NCI-H1092 treated with DMSO at 0.1 percent for 48 hours (cell line): ENCODE results near the gene IGF2R.
"Not testable (repeated sequence)": the region's sequence is repeated elsewhere in the genome, so short reads cannot be mapped to it uniquely, and the experiment has no call there.

Experiments
- DNase-seq: peaks from one replicate; lab custom pipeline; 2025; lab: John Stamatoyannopoulos, UW

Gene IGF2R

DNA sequence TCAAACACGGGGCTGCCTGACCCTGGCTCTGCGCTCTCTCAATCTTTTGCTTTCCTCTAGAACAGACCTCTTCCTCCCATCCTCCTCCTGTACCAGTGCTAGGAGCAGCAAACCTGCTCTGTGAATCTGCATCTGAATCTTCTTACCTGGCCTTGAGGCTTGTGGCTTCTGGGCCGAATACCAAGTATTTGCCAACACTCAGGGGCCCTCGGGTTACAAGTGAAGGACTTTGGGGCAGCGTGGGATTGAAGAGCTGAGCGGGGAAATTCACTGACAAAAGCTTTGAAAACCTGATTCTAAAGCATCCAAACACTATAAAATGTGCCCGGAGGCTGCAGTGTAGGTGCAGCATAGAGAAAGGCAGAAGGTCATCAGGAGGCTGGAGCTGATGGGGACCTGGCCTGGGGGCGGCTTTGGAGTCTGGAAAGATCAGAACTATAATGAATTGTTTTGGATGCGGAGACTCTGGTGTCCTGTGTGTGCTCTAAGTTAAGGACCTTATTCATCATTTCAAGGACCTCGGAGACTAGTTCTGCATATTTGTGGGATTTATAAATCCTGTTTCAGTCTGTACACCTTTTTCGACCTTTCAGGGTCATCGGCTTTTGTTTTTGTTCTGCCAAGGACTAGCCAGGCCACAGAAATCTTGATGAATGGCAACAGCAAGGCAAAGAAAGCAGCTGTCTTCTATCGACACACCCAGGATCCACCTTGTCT lies 16.4 kb upstream of the IGF2R start:
- no peak for DNase-seq

DNA sequence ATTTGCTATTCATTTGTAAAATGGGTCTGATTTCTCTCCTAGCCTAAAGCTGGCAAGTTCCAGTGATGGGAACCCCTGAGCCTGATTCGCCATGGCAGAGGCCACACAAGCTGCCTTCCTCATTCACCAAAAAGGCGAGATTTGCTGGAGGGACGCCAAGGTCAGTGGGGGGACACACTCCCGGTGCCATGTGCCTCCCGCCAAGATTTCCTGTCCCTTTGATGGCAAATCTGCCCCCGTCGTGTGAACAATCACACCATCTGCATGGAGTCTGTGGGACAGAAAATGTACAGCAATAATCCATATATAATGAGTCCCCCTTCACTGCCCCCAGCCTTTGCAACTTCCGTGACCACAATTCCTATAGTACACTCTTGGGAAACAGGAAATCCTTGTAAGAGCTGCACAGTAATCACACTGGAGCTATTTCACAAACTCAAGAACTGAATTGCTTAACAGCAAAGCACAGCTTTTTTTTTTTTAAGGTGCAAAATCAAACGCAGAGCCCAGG lies 15.7 kb upstream of the IGF2R start:
- peak; percentile 9 for DNase-seq

- DNase-seq: no peak
Measured at GRCh38 chr6:159955945-159956361, 12.9 kb upstream of the IGF2R start.

DNA sequence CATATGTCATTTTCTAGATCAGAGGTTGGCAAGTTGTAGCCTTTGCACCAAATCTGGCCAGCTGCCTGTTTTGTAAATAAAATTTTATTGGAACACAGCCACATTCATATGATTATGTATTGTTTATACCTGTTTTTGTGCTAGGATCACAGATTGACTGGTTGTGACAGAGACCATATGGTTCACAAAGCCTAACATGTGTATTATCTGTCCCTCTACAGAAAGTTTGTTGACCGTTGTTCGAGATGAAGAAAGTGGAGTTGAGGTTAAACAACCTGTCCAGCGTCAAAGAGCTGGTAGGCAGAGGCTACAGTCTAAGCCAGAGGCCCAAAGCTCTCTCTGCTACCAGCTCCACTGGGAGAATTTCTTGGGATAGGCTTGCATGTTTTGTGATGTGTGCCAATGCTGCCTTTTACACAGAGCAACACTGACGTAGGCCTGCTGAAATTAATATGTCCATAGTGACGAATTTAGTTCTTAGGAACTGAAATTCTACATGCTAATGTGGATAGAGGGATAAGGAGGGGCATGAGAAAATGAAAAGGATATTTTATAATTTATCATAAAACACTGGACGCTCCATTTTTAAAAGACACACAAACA lies 11.7 kb upstream of the IGF2R start:
- no peak for DNase-seq

DNA sequence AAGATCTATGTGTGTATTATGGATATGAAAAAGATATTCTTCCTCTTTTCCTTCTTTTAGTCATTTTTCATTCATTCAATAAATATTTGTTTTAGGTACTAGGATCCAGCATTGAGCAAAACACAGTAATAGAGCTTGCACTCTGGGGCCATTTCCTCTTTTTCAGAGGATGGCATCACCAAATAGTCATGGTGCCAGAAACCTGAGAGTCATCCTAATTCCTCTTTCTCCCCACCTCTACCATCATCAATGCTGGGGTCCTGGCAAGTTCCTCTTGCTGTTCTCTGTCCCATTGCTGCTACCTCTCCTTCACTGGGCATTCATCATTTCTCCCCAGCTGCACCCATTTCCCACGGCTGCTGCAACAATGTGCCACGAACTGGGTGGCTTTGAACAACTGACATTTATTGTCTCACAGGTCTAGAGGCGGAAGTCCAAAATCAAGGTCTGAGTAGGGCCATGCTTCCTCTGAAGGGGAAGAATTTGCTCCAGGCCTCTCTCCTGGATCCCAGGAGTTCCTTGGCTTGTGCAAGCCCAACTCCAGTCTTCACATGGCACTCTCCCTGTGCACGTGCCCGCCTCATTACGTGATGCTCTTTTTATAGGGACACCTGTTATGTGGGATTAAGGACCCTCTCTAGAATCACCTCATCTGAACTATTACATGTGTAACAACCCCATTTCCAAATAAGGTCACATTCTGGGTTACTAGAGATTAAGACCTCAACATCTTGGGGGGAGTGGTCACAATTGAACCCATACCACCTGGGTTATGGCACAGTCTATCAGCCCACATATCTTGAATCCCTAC lies 9.5 kb upstream of the IGF2R start:
- DNase-seq: no peak

DNA sequence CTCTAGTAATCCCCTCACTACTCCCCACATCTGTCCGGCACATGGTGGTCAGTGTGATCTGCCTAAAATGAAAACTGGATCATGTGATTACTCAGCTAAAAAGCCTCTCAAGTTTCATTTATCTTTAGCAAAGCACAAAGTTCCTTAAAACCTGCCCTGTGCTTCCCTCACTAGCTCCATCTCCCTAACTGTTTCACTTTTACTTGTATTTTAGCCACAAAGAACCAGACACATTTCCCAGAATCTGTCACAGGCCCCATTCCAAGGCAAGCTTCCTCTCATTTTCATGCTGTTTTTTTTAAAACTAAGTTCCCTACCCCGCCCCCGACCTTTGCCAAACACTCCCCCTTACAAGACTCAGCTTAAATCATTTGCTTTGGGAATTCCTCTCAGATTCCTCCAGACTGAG lies 8.9 kb upstream of the IGF2R start:
- DNase-seq: no peak

- DNase-seq: no peak
Measured at GRCh38 chr6:159960485-159960884, 8.4 kb upstream of the IGF2R start.

- no peak for DNase-seq
Measured at GRCh38 chr6:159961528-159961927, 7.4 kb upstream of the IGF2R start.

- no peak for DNase-seq
Measured at GRCh38 chr6:159963111-159963510, 5.8 kb upstream of the IGF2R start.

GRCh38 chr6:159964046-159964445 lies 4.8 kb upstream of the IGF2R start:
- DNase-seq: no peak

DNA sequence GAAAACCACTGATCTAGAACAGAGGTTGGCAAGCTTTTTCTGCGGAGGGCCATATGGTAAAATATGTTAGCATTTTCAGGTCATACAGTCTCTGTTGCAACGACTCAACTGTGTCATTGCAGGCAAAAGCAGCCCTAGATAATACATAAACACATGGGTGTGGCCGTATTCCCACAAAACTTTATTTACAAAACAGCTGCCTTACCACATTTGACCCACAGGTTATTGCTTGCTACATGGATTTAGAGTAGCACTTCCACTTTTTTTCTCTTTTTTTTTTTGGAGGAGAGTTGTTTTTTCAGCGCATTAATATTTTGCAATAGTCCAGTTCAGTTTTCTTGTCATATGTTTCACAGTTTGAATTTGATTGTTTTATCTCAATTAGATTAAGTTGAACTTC lies 2.5 kb upstream of the IGF2R start:
- no peak for DNase-seq

GRCh38 chr6:159966981-159967380 lies 1.9 kb upstream of the IGF2R start:
- DNase-seq: no peak

GRCh38 chr6:159967621-159968020 lies 1.3 kb upstream of the IGF2R start:
- DNase-seq: not testable (repeated sequence)

DNA sequence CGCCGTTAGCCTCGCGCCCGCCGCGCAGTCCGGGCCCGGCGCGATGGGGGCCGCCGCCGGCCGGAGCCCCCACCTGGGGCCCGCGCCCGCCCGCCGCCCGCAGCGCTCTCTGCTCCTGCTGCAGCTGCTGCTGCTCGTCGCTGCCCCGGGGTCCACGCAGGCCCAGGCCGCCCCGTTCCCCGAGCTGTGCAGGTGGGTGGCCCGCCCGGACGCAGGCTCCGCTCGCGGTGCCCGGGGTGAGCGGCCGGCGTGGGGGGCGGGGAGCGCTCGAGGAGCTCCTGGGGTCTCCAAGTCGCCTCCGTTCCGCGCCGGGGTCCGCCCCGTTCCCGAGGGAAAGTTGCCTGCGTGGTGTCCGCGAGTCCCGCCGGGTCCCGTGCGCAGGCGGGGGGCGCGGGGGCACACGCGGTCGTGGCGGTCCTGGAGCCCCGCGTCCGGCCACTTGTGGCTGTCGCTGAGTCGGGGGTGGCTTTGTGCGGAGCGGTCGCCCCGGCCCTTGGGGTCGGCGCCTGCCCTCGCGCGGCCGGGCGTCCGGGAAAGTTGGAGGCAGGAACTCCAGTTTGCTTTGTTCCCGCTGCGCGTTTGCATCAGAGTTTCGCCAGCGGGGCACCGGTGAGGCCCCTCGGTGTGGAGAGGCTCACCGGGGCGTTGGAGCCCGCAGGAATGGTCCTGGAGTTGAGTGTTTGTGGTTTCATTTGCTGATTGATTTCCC lies 476 bp downstream of the IGF2R start:
- DNase-seq: peak; percentile 64

- peak; percentile 63 for DNase-seq
Measured at GRCh38 chr6:159969921-159970320, 1.0 kb downstream of the IGF2R start.

DNA sequence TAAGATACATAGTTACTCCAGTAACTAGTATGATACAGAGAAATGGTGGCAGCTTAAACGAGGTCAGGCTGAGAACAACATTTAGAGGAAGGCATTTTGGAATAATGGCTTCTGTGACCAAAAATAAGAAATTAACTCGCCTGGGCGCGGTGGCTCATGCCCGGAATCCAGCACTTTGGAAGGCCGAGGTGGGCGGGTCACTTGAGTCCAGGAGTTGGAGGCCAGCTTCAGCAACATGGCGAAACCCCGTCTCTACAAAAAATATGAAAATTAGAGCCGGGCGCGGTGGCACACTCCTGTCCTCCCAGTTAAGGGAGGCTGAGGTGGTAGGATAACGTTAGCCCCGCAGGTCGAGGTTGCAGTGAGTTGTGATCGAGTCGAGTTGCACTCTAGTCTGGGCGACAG lies 1.8 kb downstream of the IGF2R start:
- DNase-seq: no peak

GRCh38 chr6:159971341-159972178 lies 2.7 kb downstream of the IGF2R start:
- no peak for DNase-seq

GRCh38 chr6:159972506-159973268 lies 3.8 kb downstream of the IGF2R start:
- no peak for DNase-seq

GRCh38 chr6:159973406-159973805 lies 4.5 kb downstream of the IGF2R start:
- DNase-seq: no peak

- DNase-seq: peak; percentile 21
Measured at GRCh38 chr6:159973951-159974350, 5.1 kb downstream of the IGF2R start.

DNA sequence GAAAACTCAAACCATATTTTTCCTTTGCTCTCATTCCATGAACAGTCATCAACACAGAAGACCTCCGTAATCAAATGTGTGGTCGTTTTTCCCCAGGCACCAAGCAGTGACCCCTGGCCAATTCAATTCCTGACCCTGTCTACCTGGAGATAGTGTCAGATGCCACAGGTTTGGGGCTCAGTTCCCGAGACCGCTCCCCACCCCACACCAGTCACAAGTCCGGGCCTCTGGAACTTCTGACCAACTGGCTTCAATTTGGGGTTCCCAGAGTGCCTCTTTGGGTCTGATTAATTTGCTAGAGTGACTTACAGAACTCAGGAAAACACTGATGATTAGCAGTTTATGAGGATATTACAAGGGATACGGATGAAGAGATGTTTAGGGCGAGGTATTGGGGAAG lies 6.0 kb downstream of the IGF2R start:
- no peak for DNase-seq
